HuH-7.5 (cell line): Measurements from ENCODE around the gene ACTL8.

Source experiments
- DNase-seq: peaks from one replicate; pipeline ENCODE4 v3.0.0; 2011; ENCODE audit warnings: low spot score

ACTL8 gene

GRCh38 chr1:17755120-17755519, at the start of gene ACTL8:
Gene ACTL8, plus strand, starts transcription at chr1:17755333. Its CDS starts 67,676 bp downstream, at chr1:17823009.
- DNase-seq, result no peak

- DNase-seq, result no peak
Observed at GRCh38 chr1:17706445-17706844, 48.7 kb upstream of the ACTL8 start.

GRCh38 chr1:17709981-17710380, 45.2 kb upstream of the ACTL8 start:
- DNase-seq, result no peak

GRCh38 chr1:17710889-17711576, 44.1 kb upstream of the ACTL8 start:
- DNase-seq, result no peak

- no peak for DNase-seq
Observed at GRCh38 chr1:17711577-17711910, 43.6 kb upstream of the ACTL8 start.

GRCh38 chr1:17711941-17712340, 43.2 kb upstream of the ACTL8 start:
- DNase-seq, result no peak

GRCh38 chr1:17713993-17714392, 41.1 kb upstream of the ACTL8 start:
- DNase-seq, result no peak

GRCh38 chr1:17717594-17718535, 37.3 kb upstream of the ACTL8 start:
- no peak for DNase-seq

- no peak for DNase-seq
Observed at GRCh38 chr1:17719874-17720273, 35.3 kb upstream of the ACTL8 start.

GRCh38 chr1:17721444-17721843, 33.7 kb upstream of the ACTL8 start:
- DNase-seq, result no peak

GRCh38 chr1:17723684-17724083, 31.4 kb upstream of the ACTL8 start:
- DNase-seq, result no peak

- DNase-seq, result no peak
Observed at GRCh38 chr1:17724150-17724549, 31.0 kb upstream of the ACTL8 start.

- DNase-seq, result no peak
Observed at GRCh38 chr1:17725084-17725719, 29.9 kb upstream of the ACTL8 start.

GRCh38 chr1:17725811-17726582, 29.1 kb upstream of the ACTL8 start:
- no peak for DNase-seq

GRCh38 chr1:17728123-17728712, 26.9 kb upstream of the ACTL8 start:
- DNase-seq, result no peak

- no peak for DNase-seq
Observed at GRCh38 chr1:17729248-17729647, 25.9 kb upstream of the ACTL8 start.

GRCh38 chr1:17729909-17730308, 25.2 kb upstream of the ACTL8 start:
- no peak for DNase-seq

- no peak for DNase-seq
Observed at GRCh38 chr1:17731460-17731859, 23.7 kb upstream of the ACTL8 start.

- DNase-seq, result no peak
Observed at GRCh38 chr1:17732475-17732874, 22.7 kb upstream of the ACTL8 start.

- no peak for DNase-seq
Observed at GRCh38 chr1:17733661-17734060, 21.5 kb upstream of the ACTL8 start.

GRCh38 chr1:17734609-17735008, 20.5 kb upstream of the ACTL8 start:
- no peak for DNase-seq

GRCh38 chr1:17735348-17735747, 19.8 kb upstream of the ACTL8 start:
- no peak for DNase-seq
